Chondrocyte (in vitro differentiated cells): ENCODE measurements around the gene ARHGAP44. TPM values are rescaled to one million over a fixed set of nuclear protein-coding genes. Genes with fewer than 3 reads are reported as not detected.

ENCODE experiments used
- DNase-seq: peaks from one replicate; pipeline ENCODE4 v3.0.0; 2021; ENCODE audit warnings: mixed read lengths, low spot score
- H3K27ac Mint-ChIP-seq: one replicate; pipeline ENCODE4 v1.8.0; 2021; ENCODE audit warnings: mild to moderate bottlenecking, moderate library complexity, mixed read lengths; ENCODE audit not compliant: unreplicated experiment
- H3K27me3 Mint-ChIP-seq: 2 replicates; pipeline ENCODE4 v1.8.0; 2021; ENCODE audit warnings: low read depth, mixed read lengths
- H3K36me3 Mint-ChIP-seq: 2 replicates; pipeline ENCODE4 v1.8.0; 2021; ENCODE audit warnings: low read depth, mixed read lengths
- H3K4me1 Mint-ChIP-seq: 2 replicates; pipeline ENCODE4 v1.8.0; 2021; ENCODE audit warnings: low read depth, mild to moderate bottlenecking, mixed read lengths
- H3K4me3 Mint-ChIP-seq: one replicate; pipeline ENCODE4 v1.8.0; 2021; ENCODE audit warnings: mild to moderate bottlenecking, moderate library complexity, mixed read lengths; ENCODE audit not compliant: unreplicated experiment
- H3K9me3 Mint-ChIP-seq: 2 replicates; pipeline ENCODE4 v1.8.0; 2021; ENCODE audit warnings: low read depth, mixed read lengths
- total RNA-seq: library from RNA; stranded (reverse); gene quantifications from 3 replicates; pipeline ENCODE4 v1.2.1, GENCODE V29; 2021
- TF ChIP-seq, protein P1 (sequence below): fragments of 200-600 bp; sonication (generic); IDR thresholded peaks from 2 replicates; pipeline ENCODE4 v1.5.0; 2021; ENCODE audit warnings: antibody characterized with exemption, mild to moderate bottlenecking, moderate library complexity

ARHGAP44 gene
- total RNA-seq, 1 donor from 2014 or later = 5.7 TPM

GRCh38 chr17:12800855-12801365 is 11.6 kb downstream of the ARHGAP44 start:
- no peaks in the 10 kb centered on the region for H3K27me3 Mint-ChIP-seq
- peaks cover 2% of the 10 kb centered on the region for H3K36me3 Mint-ChIP-seq
- peaks cover 25% of the 10 kb centered on the region for H3K4me1 Mint-ChIP-seq
- no peak overlapping the region for H3K4me3 Mint-ChIP-seq
- TF ChIP-seq, protein P1, sequence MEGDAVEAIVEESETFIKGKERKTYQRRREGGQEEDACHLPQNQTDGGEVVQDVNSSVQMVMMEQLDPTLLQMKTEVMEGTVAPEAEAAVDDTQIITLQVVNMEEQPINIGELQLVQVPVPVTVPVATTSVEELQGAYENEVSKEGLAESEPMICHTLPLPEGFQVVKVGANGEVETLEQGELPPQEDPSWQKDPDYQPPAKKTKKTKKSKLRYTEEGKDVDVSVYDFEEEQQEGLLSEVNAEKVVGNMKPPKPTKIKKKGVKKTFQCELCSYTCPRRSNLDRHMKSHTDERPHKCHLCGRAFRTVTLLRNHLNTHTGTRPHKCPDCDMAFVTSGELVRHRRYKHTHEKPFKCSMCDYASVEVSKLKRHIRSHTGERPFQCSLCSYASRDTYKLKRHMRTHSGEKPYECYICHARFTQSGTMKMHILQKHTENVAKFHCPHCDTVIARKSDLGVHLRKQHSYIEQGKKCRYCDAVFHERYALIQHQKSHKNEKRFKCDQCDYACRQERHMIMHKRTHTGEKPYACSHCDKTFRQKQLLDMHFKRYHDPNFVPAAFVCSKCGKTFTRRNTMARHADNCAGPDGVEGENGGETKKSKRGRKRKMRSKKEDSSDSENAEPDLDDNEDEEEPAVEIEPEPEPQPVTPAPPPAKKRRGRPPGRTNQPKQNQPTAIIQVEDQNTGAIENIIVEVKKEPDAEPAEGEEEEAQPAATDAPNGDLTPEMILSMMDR = no peak
- peaks cover 11% of the 10 kb centered on the region for H3K9me3 Mint-ChIP-seq
- H3K27ac Mint-ChIP-seq = no peak overlapping the region
- no peak for DNase-seq

- peaks cover 21% of the 10 kb centered on the region for H3K9me3 Mint-ChIP-seq
- TF ChIP-seq, protein P1 = no peak
- no peak overlapping the region for H3K4me3 Mint-ChIP-seq
- H3K27me3 Mint-ChIP-seq = no peaks in the 10 kb centered on the region
- H3K36me3 Mint-ChIP-seq = peaks cover 2% of the 10 kb centered on the region
- H3K27ac Mint-ChIP-seq = no peak overlapping the region
- DNase-seq = no peak
- peaks cover 9% of the 10 kb centered on the region for H3K4me1 Mint-ChIP-seq
Measured at GRCh38 chr17:12806630-12807029, 17.3 kb downstream of the ARHGAP44 start.

GRCh38 chr17:12808723-12809122 is 19.4 kb downstream of the ARHGAP44 start:
- peaks cover 21% of the 10 kb centered on the region for H3K9me3 Mint-ChIP-seq
- H3K27me3 Mint-ChIP-seq = no peaks in the 10 kb centered on the region
- peaks cover 2% of the 10 kb centered on the region for H3K36me3 Mint-ChIP-seq
- H3K4me3 Mint-ChIP-seq = no peak overlapping the region
- DNase-seq = no peak
- TF ChIP-seq, protein P1 = no peak
- no peak overlapping the region for H3K27ac Mint-ChIP-seq
- H3K4me1 Mint-ChIP-seq = no peaks in the 10 kb centered on the region

GRCh38 chr17:12812877-12813276 is 23.6 kb downstream of the ARHGAP44 start:
- Mint-ChIP-seq H3K4me3 (no peak overlapping the region), H3K36me3 (no peaks in the 10 kb centered on the region), H3K27ac (no peak overlapping the region), H3K4me1 (no peaks in the 10 kb centered on the region), H3K27me3 (no peaks in the 10 kb centered on the region), H3K9me3 (peaks cover 13% of the 10 kb centered on the region)
- DNase-seq = no peak
- TF ChIP-seq, protein P1 = no peak

DNA sequence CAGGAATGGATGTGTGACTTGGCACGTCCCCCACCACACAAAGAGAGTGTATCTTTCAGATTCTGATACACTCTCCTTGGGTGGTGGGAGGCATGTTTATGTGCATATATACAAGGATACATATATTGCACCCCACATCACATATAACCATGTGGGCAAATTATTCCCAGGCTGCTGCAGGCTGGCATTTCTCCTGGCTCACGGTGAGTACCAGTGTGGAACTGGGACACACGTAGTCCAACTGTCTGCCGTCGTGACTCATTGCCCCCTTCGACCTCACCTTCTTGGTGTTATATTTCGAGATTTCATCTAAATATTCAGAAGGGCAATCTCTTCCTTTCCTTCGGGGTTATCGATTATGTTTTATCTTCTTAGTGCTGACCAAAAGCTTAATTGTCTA is 24.4 kb downstream of the ARHGAP44 start:
- H3K36me3 Mint-ChIP-seq = no peaks in the 10 kb centered on the region
- DNase-seq = no peak
- no peaks in the 10 kb centered on the region for H3K4me1 Mint-ChIP-seq
- no peak overlapping the region for H3K4me3 Mint-ChIP-seq
- no peaks in the 10 kb centered on the region for H3K27me3 Mint-ChIP-seq
- H3K9me3 Mint-ChIP-seq = peaks cover 12% of the 10 kb centered on the region
- TF ChIP-seq, protein P1 = no peak
- no peak overlapping the region for H3K27ac Mint-ChIP-seq
